ENCODE measurements around the gene FABP1.

Gene FABP1

GRCh38 chr2:88097192-88097591 lies 30.7 kb downstream of the FABP1 start:
- DNase-seq: no peak
- TF ChIP-seq, protein P1, sequence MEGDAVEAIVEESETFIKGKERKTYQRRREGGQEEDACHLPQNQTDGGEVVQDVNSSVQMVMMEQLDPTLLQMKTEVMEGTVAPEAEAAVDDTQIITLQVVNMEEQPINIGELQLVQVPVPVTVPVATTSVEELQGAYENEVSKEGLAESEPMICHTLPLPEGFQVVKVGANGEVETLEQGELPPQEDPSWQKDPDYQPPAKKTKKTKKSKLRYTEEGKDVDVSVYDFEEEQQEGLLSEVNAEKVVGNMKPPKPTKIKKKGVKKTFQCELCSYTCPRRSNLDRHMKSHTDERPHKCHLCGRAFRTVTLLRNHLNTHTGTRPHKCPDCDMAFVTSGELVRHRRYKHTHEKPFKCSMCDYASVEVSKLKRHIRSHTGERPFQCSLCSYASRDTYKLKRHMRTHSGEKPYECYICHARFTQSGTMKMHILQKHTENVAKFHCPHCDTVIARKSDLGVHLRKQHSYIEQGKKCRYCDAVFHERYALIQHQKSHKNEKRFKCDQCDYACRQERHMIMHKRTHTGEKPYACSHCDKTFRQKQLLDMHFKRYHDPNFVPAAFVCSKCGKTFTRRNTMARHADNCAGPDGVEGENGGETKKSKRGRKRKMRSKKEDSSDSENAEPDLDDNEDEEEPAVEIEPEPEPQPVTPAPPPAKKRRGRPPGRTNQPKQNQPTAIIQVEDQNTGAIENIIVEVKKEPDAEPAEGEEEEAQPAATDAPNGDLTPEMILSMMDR (IDR thresholded peaks at IDR 0.05; ENCODE audit: low read depth, low read length, missing control alignments): no peak
- Histone ChIP-seq H3K4me3 (ENCODE audit: low read depth, low read length) (no peak overlapping the region), H3K36me3 (replicated peaks) (no peaks in the 10 kb centered on the region), H3K27me3 (replicated peaks) (no peaks in the 10 kb centered on the region), H3K27ac (no peak overlapping the region)
- in situ Hi-C loops (cut with HindIII; ENCODE audit: low pct_ligation_motif_present, low sequenced_read_pairs): no loop called here

DNA sequence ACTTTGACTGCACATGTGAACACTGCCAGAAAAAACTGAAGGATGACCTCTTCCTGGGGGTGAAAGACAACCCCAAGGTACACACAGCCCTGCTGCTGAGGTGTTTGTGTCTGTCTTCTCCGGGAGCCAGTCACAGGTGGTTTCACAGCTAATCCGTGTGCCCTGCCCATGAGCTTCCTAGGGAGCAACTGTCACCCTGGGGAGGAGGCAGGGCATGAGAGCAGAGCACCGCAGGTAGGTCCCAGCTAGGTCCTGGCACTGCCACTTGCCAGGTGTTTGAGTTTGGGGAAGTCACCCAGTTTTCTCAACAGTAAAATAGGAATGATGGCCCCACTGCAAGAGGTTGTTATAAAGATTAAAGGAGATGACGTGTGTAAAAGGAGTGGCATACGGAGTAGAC lies 31.2 kb downstream of the FABP1 start:
- Histone ChIP-seq H3K4me3 (ENCODE audit: low read depth, low read length) (no peak overlapping the region), H3K36me3 (replicated peaks) (no peaks in the 10 kb centered on the region), H3K27ac (no peak overlapping the region), H3K27me3 (replicated peaks) (no peaks in the 10 kb centered on the region)
- no peak for DNase-seq
- TF ChIP-seq, protein P1 (IDR thresholded peaks at IDR 0.05; ENCODE audit: low read depth, low read length, missing control alignments): no peak
- in situ Hi-C loops (cut with HindIII; ENCODE audit: low pct_ligation_motif_present, low sequenced_read_pairs): no loop called here

GRCh38 chr2:88095022-88095421 lies 32.8 kb downstream of the FABP1 start:
- Histone ChIP-seq H3K4me3 (ENCODE audit: low read depth, low read length) (no peak overlapping the region), H3K27me3 (replicated peaks) (no peaks in the 10 kb centered on the region), H3K36me3 (replicated peaks) (no peaks in the 10 kb centered on the region), H3K27ac (no peak overlapping the region)
- TF ChIP-seq, protein P1 (IDR thresholded peaks at IDR 0.05; ENCODE audit: low read depth, low read length, missing control alignments): no peak
- in situ Hi-C loops (cut with HindIII; ENCODE audit: low pct_ligation_motif_present, low sequenced_read_pairs): no loop called here
- no peak for DNase-seq

DNA sequence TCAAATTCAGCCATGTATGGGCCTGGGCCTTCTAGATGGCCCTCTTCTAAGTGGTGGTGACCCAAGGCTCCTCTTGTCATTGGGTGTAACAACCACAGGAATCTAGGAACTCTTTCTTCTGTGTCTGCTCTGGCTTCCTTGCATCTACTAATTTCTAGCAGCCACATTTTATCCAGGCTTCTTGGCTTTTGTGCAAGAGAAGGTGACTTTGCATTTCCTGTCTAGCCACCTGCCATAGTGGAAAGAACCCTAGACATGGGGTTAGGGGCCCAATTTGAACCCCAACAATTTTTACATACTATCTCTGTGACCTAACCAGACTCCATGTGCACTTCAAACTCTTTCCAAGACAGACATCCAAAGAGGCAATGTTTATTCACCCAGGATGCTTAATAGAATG lies 35.1 kb downstream of the FABP1 start:
- TF ChIP-seq, protein P1 (IDR thresholded peaks at IDR 0.05; ENCODE audit: low read depth, low read length, missing control alignments): no peak
- Histone ChIP-seq H3K36me3 (replicated peaks) (no peaks in the 10 kb centered on the region), H3K27ac (no peak overlapping the region), H3K27me3 (replicated peaks) (no peaks in the 10 kb centered on the region), H3K4me3 (ENCODE audit: low read depth, low read length) (no peak overlapping the region)
- in situ Hi-C loops (cut with HindIII; ENCODE audit: low pct_ligation_motif_present, low sequenced_read_pairs): no loop called here
- DNase-seq: no peak

DNA sequence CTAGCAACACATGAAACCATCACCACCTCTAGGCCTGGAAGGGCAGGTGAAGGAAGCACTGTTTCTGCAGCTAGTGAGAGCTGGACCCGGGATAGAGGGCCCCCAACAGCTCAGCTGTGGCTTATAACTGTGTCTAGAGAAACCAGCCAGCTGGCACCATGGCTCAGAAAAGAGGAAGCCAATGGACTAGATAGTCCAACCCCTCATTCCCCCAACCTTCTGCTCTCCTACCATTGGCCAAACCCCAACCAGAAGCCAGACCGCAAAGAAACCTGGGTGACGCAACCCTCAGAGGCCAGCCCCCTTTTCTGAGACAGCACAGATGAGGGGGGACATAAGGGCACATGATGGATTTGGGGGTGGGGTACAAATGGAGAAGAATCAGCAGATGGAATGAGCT lies 35.9 kb downstream of the FABP1 start:
- Histone ChIP-seq H3K4me3 (ENCODE audit: low read depth, low read length) (no peak overlapping the region), H3K27me3 (replicated peaks) (no peaks in the 10 kb centered on the region), H3K36me3 (replicated peaks) (no peaks in the 10 kb centered on the region), H3K27ac (no peak overlapping the region)
- DNase-seq: no peak
- TF ChIP-seq, protein P1 (IDR thresholded peaks at IDR 0.05; ENCODE audit: low read depth, low read length, missing control alignments): no peak
- in situ Hi-C loops (cut with HindIII; ENCODE audit: low pct_ligation_motif_present, low sequenced_read_pairs): no loop called here

DNA sequence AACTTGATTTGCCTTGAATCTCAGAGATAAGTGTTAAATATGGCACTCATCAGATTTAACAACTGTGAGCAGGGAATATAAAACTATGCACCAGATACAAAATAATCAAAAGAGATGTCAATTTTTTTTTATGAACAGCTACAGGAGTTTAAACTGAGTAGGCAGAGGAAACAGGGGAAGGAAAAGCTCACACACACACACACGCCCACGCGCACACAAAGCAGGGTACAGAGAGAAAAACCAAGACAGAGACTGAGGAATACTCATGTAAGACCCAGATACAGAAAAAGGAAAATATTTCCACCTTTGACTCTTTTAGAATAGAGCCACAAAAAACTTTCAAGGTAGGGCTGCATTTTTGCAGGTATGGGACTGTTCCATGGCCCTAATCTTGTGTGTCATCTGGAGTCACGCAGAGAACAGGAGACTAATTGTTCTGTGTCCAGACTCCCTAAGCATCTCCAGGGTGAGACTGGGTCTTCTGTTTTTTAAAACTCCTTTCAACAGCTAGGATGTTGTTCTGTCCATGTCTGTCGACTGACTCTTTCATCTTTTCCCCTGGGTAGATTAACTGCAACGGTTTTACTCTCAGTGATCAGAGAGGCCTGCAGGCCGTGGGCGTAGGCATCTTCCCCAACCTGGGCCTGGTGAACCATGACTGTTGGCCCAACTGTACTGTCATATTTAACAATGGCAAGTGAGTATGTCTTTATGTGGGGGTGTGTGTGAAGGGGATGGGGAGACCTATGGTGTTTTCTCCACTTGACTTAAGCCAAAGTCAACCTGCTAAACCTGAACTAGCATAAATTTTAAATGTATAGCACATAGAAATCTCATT lies 37.2 kb downstream of the FABP1 start:
- Histone ChIP-seq H3K36me3 (replicated peaks) (no peaks in the 10 kb centered on the region), H3K27ac (no peak overlapping the region), H3K27me3 (replicated peaks) (no peaks in the 10 kb centered on the region), H3K4me3 (ENCODE audit: low read depth, low read length) (no peak overlapping the region)
- in situ Hi-C loops (cut with HindIII; ENCODE audit: low pct_ligation_motif_present, low sequenced_read_pairs): no loop called here
- no peak for DNase-seq
- TF ChIP-seq, protein P1 (IDR thresholded peaks at IDR 0.05; ENCODE audit: low read depth, low read length, missing control alignments): no peak

Data from brain microvascular endothelial cell (primary cell).